DND-41 (cell line): ENCODE data around the gene CDK17.

Source experiments
- ATAC-seq: fragments of 200-7000 bp; cut with Tn5 transposase; 3 replicates; pipeline ENCODE4 v1.9.1; 2021; ENCODE audit warnings: low read depth; ENCODE audit not compliant: insufficient read depth
- DNase-seq: peaks from one replicate; pipeline ENCODE4 v3.0.0-alpha.2; 2020
- H2AFZ ChIP-seq: 2 replicates; pipeline ENCODE4 v1.6.0; 2012; ENCODE audit warnings: low read depth, low read length
- H3K27ac ChIP-seq: 2 replicates; pipeline ENCODE4 v1.5.1; 2012; ENCODE audit warnings: low read length, inconsistent platforms
- H3K27me3 ChIP-seq: fragments of 200-600 bp; sonication (generic); 2 replicates; pipeline ENCODE4 v1.6.0; 2012; ENCODE audit warnings: low read length, mild to moderate bottlenecking, inconsistent platforms; ENCODE audit not compliant: insufficient read depth, poor library complexity
- H3K36me3 ChIP-seq: 2 replicates; pipeline ENCODE4 v1.5.1; 2012; ENCODE audit warnings: low read length, inconsistent platforms; ENCODE audit not compliant: insufficient read depth
- H3K4me1 ChIP-seq: 2 replicates; pipeline ENCODE4 v1.5.1; 2012; ENCODE audit warnings: mild to moderate bottlenecking, low read length; ENCODE audit not compliant: insufficient read depth
- H3K4me2 ChIP-seq: 2 replicates; pipeline ENCODE4 v1.6.0; 2012; ENCODE audit warnings: mild to moderate bottlenecking, moderate library complexity, low read length, inconsistent platforms; ENCODE audit not compliant: insufficient read depth
- H3K4me3 ChIP-seq, 2 experiments: fragments of 200-600 bp in 1 of 2; shearing (Covaris generic) in 1 of 2; 2 replicates each; pipeline ENCODE4 v1.5.1; 2012 to 2016; ENCODE audit warnings: inconsistent platforms in 2 of 2, low read length in 2 of 2, mild to moderate bottlenecking in 2 of 2, low read depth in 1 of 2, moderate library complexity in 1 of 2
- H3K79me2 ChIP-seq: 2 replicates; pipeline ENCODE4 v1.6.0; 2012; ENCODE audit warnings: low read length, inconsistent platforms; ENCODE audit not compliant: insufficient read depth
- H3K9ac ChIP-seq: 2 replicates; pipeline ENCODE4 v1.6.0; 2012; ENCODE audit warnings: low read depth, mild to moderate bottlenecking, inconsistent platforms, low read length, moderate library complexity
- H3K9me3 ChIP-seq: 2 replicates; pipeline ENCODE4 v1.5.1; 2012; ENCODE audit warnings: low read length, moderate library complexity, mild to moderate bottlenecking, inconsistent platforms; ENCODE audit not compliant: insufficient read depth, severe bottlenecking
- H4K20me1 ChIP-seq: 2 replicates; pipeline ENCODE4 v1.6.0; 2012; ENCODE audit warnings: low read length; ENCODE audit not compliant: insufficient read depth
- EZH2 ChIP-seq: IDR thresholded peaks from 3 replicates; pipeline ENCODE4 v1.6.1; 2012; ENCODE audit warnings: borderline replicate concordance, low read depth, mild to moderate bottlenecking, moderate library complexity, low read length, inconsistent platforms; ENCODE audit not compliant: severe bottlenecking
- TF ChIP-seq, protein P1 (sequence below): IDR thresholded peaks from 2 replicates; pipeline ENCODE4 v1.5.1; 2012; ENCODE audit warnings: borderline replicate concordance, low read length, moderate library complexity, mild to moderate bottlenecking; ENCODE audit not compliant: poor library complexity, severe bottlenecking; ENCODE audit errors: extremely low read depth

The CDK17 gene

DNA sequence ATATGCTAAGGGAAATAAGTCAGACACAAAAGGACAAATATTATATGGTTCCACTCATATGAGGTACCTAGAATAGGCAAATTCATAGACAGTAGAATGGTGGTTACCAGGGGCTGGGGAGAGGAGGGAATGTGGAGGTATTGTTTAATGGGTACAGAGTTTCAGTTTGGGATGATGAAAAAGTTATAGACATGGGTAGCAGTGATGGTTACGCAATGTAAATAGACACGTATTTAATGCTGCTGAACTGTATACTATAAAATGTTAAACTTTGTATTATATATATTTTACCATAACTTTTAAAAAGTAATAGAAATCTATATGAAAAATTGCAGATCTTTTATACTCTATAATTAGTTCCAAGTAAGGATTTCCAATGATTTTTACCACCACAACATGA lies 71.2 kb downstream of the CDK17 start:
- H3K79me2 ChIP-seq, result peaks cover 99% of the 10 kb centered on the region
- DNase-seq (no peak), ATAC-seq (no peak)
- peak overlapping the region; percentile 37 for H3K4me2 ChIP-seq
- no peak overlapping the region for H3K4me3 ChIP-seq
- H3K27me3 ChIP-seq, result no peaks in the 10 kb centered on the region
- no peak overlapping the region for H2AFZ ChIP-seq
- no peaks in the 10 kb centered on the region for H4K20me1 ChIP-seq
- TF ChIP-seq, protein P1, sequence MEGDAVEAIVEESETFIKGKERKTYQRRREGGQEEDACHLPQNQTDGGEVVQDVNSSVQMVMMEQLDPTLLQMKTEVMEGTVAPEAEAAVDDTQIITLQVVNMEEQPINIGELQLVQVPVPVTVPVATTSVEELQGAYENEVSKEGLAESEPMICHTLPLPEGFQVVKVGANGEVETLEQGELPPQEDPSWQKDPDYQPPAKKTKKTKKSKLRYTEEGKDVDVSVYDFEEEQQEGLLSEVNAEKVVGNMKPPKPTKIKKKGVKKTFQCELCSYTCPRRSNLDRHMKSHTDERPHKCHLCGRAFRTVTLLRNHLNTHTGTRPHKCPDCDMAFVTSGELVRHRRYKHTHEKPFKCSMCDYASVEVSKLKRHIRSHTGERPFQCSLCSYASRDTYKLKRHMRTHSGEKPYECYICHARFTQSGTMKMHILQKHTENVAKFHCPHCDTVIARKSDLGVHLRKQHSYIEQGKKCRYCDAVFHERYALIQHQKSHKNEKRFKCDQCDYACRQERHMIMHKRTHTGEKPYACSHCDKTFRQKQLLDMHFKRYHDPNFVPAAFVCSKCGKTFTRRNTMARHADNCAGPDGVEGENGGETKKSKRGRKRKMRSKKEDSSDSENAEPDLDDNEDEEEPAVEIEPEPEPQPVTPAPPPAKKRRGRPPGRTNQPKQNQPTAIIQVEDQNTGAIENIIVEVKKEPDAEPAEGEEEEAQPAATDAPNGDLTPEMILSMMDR, result no peak
- no peak for TF ChIP-seq EZH2
- no peaks in the 10 kb centered on the region for H3K9me3 ChIP-seq
- peaks cover 55% of the 10 kb centered on the region for H3K36me3 ChIP-seq
- peak overlapping the region; percentile 79 for H3K27ac ChIP-seq
- H3K9ac ChIP-seq, result peak overlapping the region; percentile 30
- H3K4me1 ChIP-seq, result peaks cover 59% of the 10 kb centered on the region

DNA sequence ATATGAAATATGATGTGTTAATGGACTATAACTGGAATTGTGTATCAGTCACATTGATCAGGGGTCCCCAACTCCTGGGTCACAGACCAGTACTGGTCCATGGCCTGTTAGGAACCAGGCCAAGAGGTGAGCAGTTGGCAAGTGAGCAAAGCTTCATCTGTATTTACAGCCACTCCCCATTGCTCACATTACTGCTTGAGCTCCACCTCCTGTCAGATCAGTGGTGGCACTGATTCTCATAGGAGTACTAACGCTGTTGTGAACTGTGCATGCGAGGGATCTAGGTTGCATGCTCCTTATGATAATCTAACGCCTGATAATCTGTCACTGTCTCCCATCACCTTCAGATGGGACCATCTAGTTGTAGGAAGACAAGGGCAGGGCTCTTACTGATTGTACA lies 72.3 kb downstream of the CDK17 start:
- Histone ChIP-seq H3K9ac (no peak overlapping the region), H3K4me1 (peaks cover 59% of the 10 kb centered on the region), H3K79me2 (peaks cover 97% of the 10 kb centered on the region), H4K20me1 (no peaks in the 10 kb centered on the region), H3K36me3 (peaks cover 58% of the 10 kb centered on the region), H3K4me3 (no peak overlapping the region), H3K27me3 (no peaks in the 10 kb centered on the region), H2AFZ (no peak overlapping the region), H3K4me2 (no peak overlapping the region), H3K27ac (peak overlapping the region; percentile 79), H3K9me3 (no peaks in the 10 kb centered on the region)
- DNase-seq, result no peak
- TF ChIP-seq, protein P1, result peak; percentile 18
- no peak for TF ChIP-seq EZH2
- ATAC-seq, result no peak

DNA sequence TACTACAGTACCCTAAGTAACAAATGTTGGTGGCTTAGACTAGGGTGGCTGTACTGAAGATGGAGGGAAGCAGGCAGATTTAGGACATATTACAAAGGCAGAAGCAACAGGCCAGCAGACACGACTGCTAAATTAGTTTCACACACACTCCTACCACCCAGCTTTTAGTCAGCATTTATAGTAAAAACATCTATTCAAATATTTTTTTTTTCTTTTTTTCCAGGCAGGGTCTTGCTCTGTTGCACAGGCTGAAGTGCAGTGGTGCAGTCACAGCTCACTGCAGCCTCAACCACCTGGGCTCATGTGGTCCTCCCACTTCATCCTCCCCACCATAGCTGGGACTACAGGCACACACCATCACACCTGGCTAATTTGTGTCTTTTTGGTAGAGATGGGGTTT lies 72.9 kb downstream of the CDK17 start:
- Histone ChIP-seq H3K4me1 (peaks cover 57% of the 10 kb centered on the region), H3K9ac (no peak overlapping the region)

More for the DNA sequence above, 72.9 kb downstream of the CDK17 start:
- H3K36me3 ChIP-seq, result peaks cover 60% of the 10 kb centered on the region
- no peak overlapping the region for H3K4me2 ChIP-seq
- H3K27me3 ChIP-seq, result no peaks in the 10 kb centered on the region
- peaks cover 97% of the 10 kb centered on the region for H3K79me2 ChIP-seq
- H3K27ac ChIP-seq, result peak overlapping the region; percentile 79
- H4K20me1 ChIP-seq, result no peaks in the 10 kb centered on the region
- TF ChIP-seq EZH2, result no peak
- TF ChIP-seq, protein P1, result no peak
- H2AFZ ChIP-seq, result no peak overlapping the region
- 0 out of 3 replicates have a peak, but pooled peaks have one; percentile 27 for ATAC-seq
- no peak for DNase-seq
- no peak overlapping the region for H3K4me3 ChIP-seq
- no peaks in the 10 kb centered on the region for H3K9me3 ChIP-seq
